ENCODE data around the gene NKX2-4. TPM values are rescaled to one million over a fixed set of nuclear protein-coding genes. Genes with fewer than 3 reads are reported as not detected.
A peak's percentile ranks its signal among the peaks of the same experiment; 100 is the strongest.

The NKX2-4 gene
- total and polyA plus RNA-seq, 2 of the 13 experiments (the other 11 are each of a cell fraction or from before 2014, with no cell fraction given): not detected

DNA sequence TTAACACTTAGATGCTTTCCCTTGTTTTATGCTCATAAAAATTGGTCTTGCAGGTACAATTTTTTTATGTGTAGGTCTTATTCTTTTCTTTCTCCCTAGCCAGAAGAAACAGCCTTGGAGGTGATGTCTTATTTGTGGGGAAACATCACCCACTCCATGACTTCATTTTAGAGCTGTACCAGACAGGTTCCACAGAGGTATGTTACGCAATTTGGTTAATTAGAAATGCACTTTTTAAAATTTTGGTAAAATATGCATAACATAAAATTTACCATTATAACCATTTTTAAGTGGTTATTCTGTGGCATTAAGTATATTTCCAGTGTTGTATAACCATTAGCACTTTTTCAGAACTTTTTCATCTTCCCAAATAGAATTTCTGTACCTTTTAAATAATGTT lies 41.3 kb downstream of the NKX2-4 start:
- FAIRE-seq: no peak
- BruUV-seq (replicated peaks): no TSS peak

DNA sequence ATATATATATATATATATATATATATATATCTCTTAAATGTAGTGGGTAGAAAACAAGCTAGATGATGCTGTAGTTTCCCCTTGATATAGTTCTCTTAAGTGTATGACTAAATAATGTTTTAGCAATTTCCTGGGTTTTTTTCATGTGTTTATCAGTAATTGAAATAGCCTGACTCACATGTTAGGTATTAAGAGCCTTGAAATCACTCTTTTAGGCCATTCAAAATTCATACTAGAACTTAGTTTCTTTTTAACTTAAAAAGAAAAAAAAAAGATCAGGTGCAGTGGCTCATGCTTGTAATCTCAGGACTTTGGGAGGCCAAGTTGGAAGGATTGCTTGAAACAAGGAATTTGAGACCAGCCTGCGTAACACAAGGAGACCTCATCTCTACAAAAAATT lies 44.1 kb downstream of the NKX2-4 start:
- H3K4me1 ChIP-seq (ENCODE audit: insufficient read depth, low read length): peaks cover 24% of the 10 kb centered on the region
- no peak overlapping the region for H3K4me3 ChIP-seq (replicated peaks in 1 of 3; ENCODE audit: insufficient read depth in 1 of 3, low read depth in 2 of 3, low read length in 3 of 3)
- no peaks in the 10 kb centered on the region for H3K27me3 ChIP-seq (ENCODE audit: control insufficient read depth in 1 of 2, insufficient read depth in 2 of 2, low read length in 2 of 2)
- no peak for DNase-seq (ENCODE audit: low spot score)
- H3K79me2 ChIP-seq (ENCODE audit: insufficient read depth, low read length): no peaks in the 10 kb centered on the region
- POLR2A ChIA-PET: no interaction called here
- H3K9ac ChIP-seq (ENCODE audit: insufficient read depth, low read depth, low read length): no peak overlapping the region
- peaks cover 12 to 47% of the 10 kb centered on the region in 2 experiments for H3K36me3 ChIP-seq (replicated peaks in 1 of 2; ENCODE audit: control insufficient read depth in 1 of 2, insufficient read depth in 2 of 2, low read length in 2 of 2)
- no peak overlapping the region for H3K27ac ChIP-seq (ENCODE audit: extremely low read length, insufficient read depth, low read length)
- no peak for ATAC-seq
- in situ Hi-C loops (cut with HindIII; ENCODE audit: extremely low pct_ligation_motif_present, low pct_unique_long_range_greater_than_20kb) (no loop called here), intact Hi-C loops (cut with micrococcal nuclease; ENCODE audit: unreplicated experiment) (loop anchor here (1.0 kb wide), 1 partner anchor 12 kb away; no protein-coding TSS in a partner anchor)
- H4K20me1 ChIP-seq (ENCODE audit: insufficient read depth, low read length): no peaks in the 10 kb centered on the region
- FAIRE-seq: no peak
- TF ChIP-seq, protein P1, sequence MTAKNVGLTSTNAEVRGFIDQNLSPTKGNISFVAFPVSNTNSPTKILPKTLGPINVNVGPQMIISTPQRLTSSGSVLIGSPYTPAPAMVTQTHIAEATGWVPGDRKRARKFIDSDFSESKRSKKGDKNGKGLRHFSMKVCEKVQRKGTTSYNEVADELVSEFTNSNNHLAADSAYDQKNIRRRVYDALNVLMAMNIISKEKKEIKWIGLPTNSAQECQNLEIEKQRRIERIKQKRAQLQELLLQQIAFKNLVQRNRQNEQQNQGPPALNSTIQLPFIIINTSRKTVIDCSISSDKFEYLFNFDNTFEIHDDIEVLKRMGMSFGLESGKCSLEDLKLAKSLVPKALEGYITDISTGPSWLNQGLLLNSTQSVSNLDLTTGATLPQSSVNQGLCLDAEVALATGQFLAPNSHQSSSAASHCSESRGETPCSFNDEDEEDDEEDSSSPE (CRISPR knock-in tag; IDR thresholded peaks at IDR 0.05): no peak
- TF ChIP-seq MAFF (IDR thresholded peaks at IDR 0.05; ENCODE audit: low read depth, low read length) (no peak), TAF15 (IDR thresholded peaks at IDR 0.05; ENCODE audit: low read depth, low read length, poor library complexity, severe bottlenecking) (no peak)
- no peaks in the 10 kb centered on the region for H3K9me3 ChIP-seq (ENCODE audit: low read length)
- H2AFZ ChIP-seq (ENCODE audit: low read length): no peak overlapping the region
- no peak overlapping the region for H3K4me2 ChIP-seq (ENCODE audit: low read depth, low read length)
- CTCF ChIA-PET (ENCODE audit: low intra/inter-chr PET ratio, low total read pairs): interaction anchor here (1.1 kb wide), 1 partner anchor 117 kb away, joined by 3 read pairs; no protein-coding TSS in a partner anchor
- WGBS (ENCODE audit: low lambda C conversion rate): 98% methylated on average over 1 of the region's 1 CpG
- no TSS peak for BruUV-seq (replicated peaks)

More for the DNA sequence above, 41.3 kb downstream of the NKX2-4 start:
- H4K20me1 ChIP-seq (ENCODE audit: insufficient read depth, low read length): no peaks in the 10 kb centered on the region
- peaks cover 12 to 43% of the 10 kb centered on the region in 2 experiments for H3K36me3 ChIP-seq (replicated peaks in 1 of 2; ENCODE audit: control insufficient read depth in 1 of 2, insufficient read depth in 2 of 2, low read length in 2 of 2)
- no peak overlapping the region for H3K9ac ChIP-seq (ENCODE audit: insufficient read depth, low read depth, low read length)
- H3K4me2 ChIP-seq (ENCODE audit: low read depth, low read length): no peak overlapping the region
- H3K4me1 ChIP-seq (ENCODE audit: insufficient read depth, low read length): peaks cover 47% of the 10 kb centered on the region
- ATAC-seq: no peak
- in situ Hi-C loops (cut with HindIII; ENCODE audit: extremely low pct_ligation_motif_present, low pct_unique_long_range_greater_than_20kb) (no loop called here), intact Hi-C loops (cut with micrococcal nuclease; ENCODE audit: unreplicated experiment) (loop anchor here (5.0 kb wide), 1 partner anchor 119 kb away; no protein-coding TSS in a partner anchor)
- no peak overlapping the region for H3K4me3 ChIP-seq (replicated peaks in 1 of 3; ENCODE audit: insufficient read depth in 1 of 3, low read depth in 2 of 3, low read length in 3 of 3)
- WGBS (ENCODE audit: low lambda C conversion rate): 41% methylated on average over 1 of the region's 1 CpG
- H2AFZ ChIP-seq (ENCODE audit: low read length): no peak overlapping the region
- no peaks in the 10 kb centered on the region for H3K27me3 ChIP-seq (ENCODE audit: control insufficient read depth in 1 of 2, insufficient read depth in 2 of 2, low read length in 2 of 2)
- ChIA-PET POLR2A (no interaction called here), CTCF (ENCODE audit: low intra/inter-chr PET ratio, low total read pairs) (no interaction called here)
- peak overlapping the region; percentile 88 for H3K27ac ChIP-seq (ENCODE audit: extremely low read length, insufficient read depth, low read length)
- no peaks in the 10 kb centered on the region for H3K79me2 ChIP-seq (ENCODE audit: insufficient read depth, low read length)
- TF ChIP-seq CEBPB (IDR thresholded peaks at IDR 0.05; ENCODE audit: borderline replicate concordance, low read depth, low read length): peak; percentile 66; the same call in 1 of the 2 replicates
- 0 out of 2 replicates have a peak, but pooled peaks have one; percentile 3 for TF ChIP-seq LCORL (IDR thresholded peaks at IDR 0.05)
- no peak for TF ChIP-seq LCORL (CRISPR knock-in tag; IDR thresholded peaks at IDR 0.05)
- TF ChIP-seq, protein P2, sequence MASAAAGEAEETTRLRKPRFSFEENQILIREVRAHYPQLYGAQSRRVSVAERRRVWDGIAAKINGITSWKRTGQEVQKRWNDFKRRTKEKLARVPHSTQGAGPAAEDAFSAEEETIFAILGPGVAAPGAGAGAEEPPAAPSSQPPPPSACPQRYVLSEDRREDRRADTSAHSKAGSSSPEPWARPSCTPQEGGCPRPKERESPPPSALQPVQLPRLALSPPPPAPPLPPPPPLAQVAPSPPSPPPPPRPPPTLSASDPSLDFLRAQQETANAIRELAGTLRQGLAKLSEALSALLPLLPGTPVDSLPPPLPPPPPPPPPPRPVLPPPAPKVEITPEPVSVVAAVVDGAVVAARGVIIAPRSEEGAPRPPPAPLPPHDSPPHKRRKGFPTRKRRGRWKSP (CRISPR knock-in tag; IDR thresholded peaks at IDR 0.05): no peak
- no peaks in the 10 kb centered on the region for H3K9me3 ChIP-seq (ENCODE audit: low read length)
- DNase-seq (ENCODE audit: low spot score): no peak

All from HepG2 (cell line).